HUES64 (cell line): ENCODE data around the gene INVS.
"Not testable (repeated sequence)": the region's sequence is repeated elsewhere in the genome, so short reads cannot be mapped to it uniquely, and the experiment has no call there.

Source experiments
- H3K27ac ChIP-seq: 2 replicates; pipeline ENCODE4 v1.7.0; 2013; ENCODE audit warnings: low read depth, low read length, inconsistent platforms
- H3K27me3 ChIP-seq: 2 replicates; pipeline ENCODE4 v1.6.1; 2013; ENCODE audit warnings: mild to moderate bottlenecking, low read length; ENCODE audit not compliant: insufficient read depth
- H3K36me3 ChIP-seq: 2 replicates; pipeline ENCODE4 v1.6.1; 2013; ENCODE audit warnings: mild to moderate bottlenecking, low read length; ENCODE audit not compliant: insufficient read depth
- H3K4me1 ChIP-seq: 2 replicates; pipeline ENCODE4 v1.6.1; 2013; ENCODE audit warnings: mild to moderate bottlenecking, low read length, moderate library complexity; ENCODE audit not compliant: insufficient read depth
- H3K4me3 ChIP-seq: 2 replicates; pipeline ENCODE4 v1.5.1; 2013; ENCODE audit warnings: mild to moderate bottlenecking, low read length, moderate library complexity
- H3K9ac ChIP-seq: 2 replicates; pipeline ENCODE4 v1.6.1; 2013; ENCODE audit warnings: mild to moderate bottlenecking, low read depth, low read length
- H3K9me3 ChIP-seq: 2 replicates; pipeline ENCODE4 v1.6.1; 2013; ENCODE audit warnings: low read depth, low read length; ENCODE audit not compliant: insufficient read depth
- WGBS: fragments of 150-250, 120-280 bp; methylation state at CpG from one replicate; pipeline ENCODE4 v1.1.7; 2013; ENCODE audit warnings: missing lambda C conversion rate; 5-methylcytosine and 5-hydroxymethylcytosine counted together

INVS gene

GRCh38 chr9:100322954-100323536 lies 224.0 kb downstream of the INVS start:
- H3K4me3 ChIP-seq, result no peak overlapping the region
- WGBS, result 94% methylated on average over 3 of the region's 3 CpGs
- H3K9ac ChIP-seq, result no peak overlapping the region; the same call in 1 of the 2 replicates
- no peaks in the 10 kb centered on the region for H3K27me3 ChIP-seq
- H3K27ac ChIP-seq, result no peak overlapping the region
- no peaks in the 10 kb centered on the region for H3K9me3 ChIP-seq
- no peaks in the 10 kb centered on the region for H3K4me1 ChIP-seq
- peaks cover 95% of the 10 kb centered on the region for H3K36me3 ChIP-seq

DNA sequence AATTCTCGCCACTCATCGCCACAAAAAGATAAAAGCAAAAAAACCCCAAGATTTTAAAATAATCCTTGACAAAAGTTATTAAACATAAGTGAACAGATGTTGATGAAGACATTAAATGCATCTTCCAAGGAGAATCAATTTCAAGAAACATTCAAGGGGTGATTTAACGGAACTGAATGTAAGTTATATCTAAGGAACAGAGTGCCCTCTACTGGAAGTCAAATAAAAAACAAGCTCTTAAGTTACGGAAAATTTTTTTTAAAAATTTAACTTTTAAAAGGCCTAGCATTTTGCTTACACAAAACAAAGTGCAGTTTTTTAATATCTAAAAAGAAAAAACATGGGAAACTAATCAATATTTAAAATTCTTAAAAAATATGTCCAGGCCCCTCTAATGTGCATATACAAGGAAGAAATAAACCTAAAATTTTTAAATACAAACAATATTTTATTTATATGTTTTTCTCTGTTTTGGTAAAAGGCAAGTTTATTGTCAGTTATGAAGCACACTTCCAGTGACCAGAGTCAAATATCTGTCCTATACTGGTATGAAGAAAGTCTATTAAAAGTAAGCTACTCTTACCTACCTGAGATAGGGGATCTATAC lies 225.7 kb downstream of the INVS start:
- 80% methylated on average over 1 of the region's 4 CpGs for WGBS
- Histone ChIP-seq H3K27me3 (no peaks in the 10 kb centered on the region), H3K36me3 (peaks cover 96% of the 10 kb centered on the region), H3K27ac (no peak overlapping the region), H3K4me1 (no peaks in the 10 kb centered on the region), H3K4me3 (no peak overlapping the region), H3K9ac (no peak overlapping the region), H3K9me3 (no peaks in the 10 kb centered on the region)

DNA sequence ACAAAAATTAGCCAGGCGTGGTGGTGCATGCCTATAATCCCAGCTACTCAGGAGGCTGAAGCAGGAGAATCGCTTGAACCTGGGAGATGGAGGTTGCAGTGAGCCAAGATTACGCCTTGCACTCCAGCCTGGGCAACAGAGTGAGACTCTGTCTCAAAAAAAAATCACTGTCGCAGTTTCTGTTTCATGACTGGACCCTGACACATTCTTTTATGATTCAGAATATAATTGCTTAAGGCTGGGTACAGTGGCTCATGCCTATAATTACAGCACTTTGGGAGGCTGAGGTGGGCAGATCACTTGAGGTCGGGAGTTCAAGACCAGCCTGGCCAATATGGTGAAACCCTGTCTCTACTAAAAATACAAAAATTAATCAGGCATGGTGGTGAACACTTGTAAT lies 239.7 kb downstream of the INVS start:
- H3K27me3 ChIP-seq, result not testable (repeated sequence)
- peaks cover 70% of the 10 kb centered on the region for H3K36me3 ChIP-seq
- whole genome bisulfite sequencing, result 98% methylated on average over 5 of the region's 5 CpGs

GRCh38 chr9:100340224-100340623 lies 241.2 kb downstream of the INVS start:
- WGBS, result 100% methylated on average over 2 of the region's 2 CpGs
- Histone ChIP-seq H3K9me3 (no peaks in the 10 kb centered on the region), H3K36me3 (peaks cover 78% of the 10 kb centered on the region)

More for the DNA sequence above, 239.7 kb downstream of the INVS start:
- not testable (repeated sequence) for H3K27ac ChIP-seq, H3K4me3 ChIP-seq, H3K9me3 ChIP-seq, H3K9ac ChIP-seq
- peaks cover 19% of the 10 kb centered on the region for H3K4me1 ChIP-seq

GRCh38 chr9:100341889-100342288 lies 242.8 kb downstream of the INVS start:
- Histone ChIP-seq H3K27me3 (no peaks in the 10 kb centered on the region), H3K36me3 (peaks cover 82% of the 10 kb centered on the region)
- WGBS, result 92% methylated on average over 3 of the region's 3 CpGs

More at GRCh38 chr9:100340224-100340623, 241.2 kb downstream of the INVS start:
- Histone ChIP-seq H3K4me3 (no peak overlapping the region), H3K4me1 (peaks cover 19% of the 10 kb centered on the region), H3K27me3 (no peaks in the 10 kb centered on the region), H3K9ac (no peak overlapping the region), H3K27ac (no peak overlapping the region)

DNA sequence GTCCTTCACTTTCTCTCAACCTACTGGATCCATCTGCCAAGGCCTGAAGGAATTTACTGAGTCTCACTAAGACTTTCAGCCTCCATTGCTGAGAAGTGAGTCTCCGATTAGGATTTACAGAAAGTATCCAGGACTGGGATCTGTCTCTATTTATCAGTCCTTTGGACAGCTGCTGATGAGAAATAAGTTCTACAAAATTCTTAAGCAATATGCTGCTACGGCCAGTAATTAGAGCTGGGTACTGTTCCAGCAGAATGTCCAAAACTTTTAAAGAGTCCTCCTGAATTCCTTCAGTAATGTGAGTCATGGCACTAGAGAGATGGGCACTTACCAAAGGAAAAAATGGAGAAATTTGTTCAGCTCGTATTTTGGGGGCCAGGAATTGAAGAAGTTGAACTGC lies 247.8 kb downstream of the INVS start:
- no peak overlapping the region for H3K4me3 ChIP-seq
- no peak overlapping the region for H3K27ac ChIP-seq
- H3K27me3 ChIP-seq, result no peaks in the 10 kb centered on the region
- H3K4me1 ChIP-seq, result peaks cover 32% of the 10 kb centered on the region
- no peaks in the 10 kb centered on the region for H3K9me3 ChIP-seq
- peaks cover 65% of the 10 kb centered on the region for H3K36me3 ChIP-seq
- 96% methylated on average over 3 of the region's 3 CpGs for WGBS
- no peak overlapping the region for H3K9ac ChIP-seq

More at GRCh38 chr9:100341889-100342288, 242.8 kb downstream of the INVS start:
- H3K4me1 ChIP-seq, result peaks cover 19% of the 10 kb centered on the region
- no peak overlapping the region for H3K27ac ChIP-seq
- H3K9ac ChIP-seq, result no peak overlapping the region
- no peaks in the 10 kb centered on the region for H3K9me3 ChIP-seq
- H3K4me3 ChIP-seq, result no peak overlapping the region

DNA sequence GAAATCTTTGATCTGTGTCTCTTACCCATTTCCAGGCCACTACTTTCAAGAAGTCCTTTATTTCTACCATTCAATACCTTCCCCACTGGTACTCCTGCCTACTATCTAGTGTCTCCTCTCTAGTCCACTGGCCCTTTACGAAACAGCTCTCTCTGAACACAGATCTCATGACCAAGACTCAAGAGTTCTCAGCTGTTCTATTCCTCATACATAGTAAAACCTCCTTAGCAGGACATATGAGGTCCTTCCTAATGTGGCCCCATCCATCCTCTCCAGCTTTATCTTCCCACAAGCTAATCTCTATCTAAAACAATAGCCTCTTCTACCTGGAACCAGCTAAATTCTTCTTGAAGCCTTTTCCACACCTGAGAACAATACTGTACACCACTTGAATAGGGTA lies 251.1 kb downstream of the INVS start:
- H3K36me3 ChIP-seq, result peaks cover 37% of the 10 kb centered on the region
- peaks cover 22% of the 10 kb centered on the region for H3K4me1 ChIP-seq
- H3K9me3 ChIP-seq, result no peaks in the 10 kb centered on the region; the same call in 1 of the 2 replicates
- peak overlapping the region; percentile 95 for H3K4me3 ChIP-seq
- no peak overlapping the region for H3K27ac ChIP-seq
- no peak overlapping the region for H3K9ac ChIP-seq
- WGBS, result 87% methylated on average over 1 of the region's 1 CpG
- H3K27me3 ChIP-seq, result no peaks in the 10 kb centered on the region
